ENCODE measurements around the gene BMAL1. TPM values are rescaled to one million over a fixed set of nuclear protein-coding genes. Genes with fewer than 3 reads are reported as not detected.

The BMAL1 gene
- total RNA-seq, 4 donors from 2014 or later = 27.7 to 81.8 (median 41.0) TPM

- ATAC-seq = no peak
- Histone ChIP-seq H3K27ac (no peak overlapping the region), H3K4me3 (no peak overlapping the region), H3K27me3 (no peaks in the 10 kb centered on the region), H3K9me3 (no peaks in the 10 kb centered on the region), H3K4me1 (no peaks in the 10 kb centered on the region), H3K36me3 (no peaks in the 10 kb centered on the region)
- no peak for TF ChIP-seq CTCF (IDR thresholded peaks at IDR 0.05 in 4 of 5, conservative IDR thresholded peaks at IDR 0.05 in 1 of 5)
- no peak for TF ChIP-seq POLR2A (IDR thresholded peaks at IDR 0.05)
- in situ Hi-C loops (cut with MboI; ENCODE audit: low sequenced_read_pairs in 4 of 4) (no loop called here), intact Hi-C loops (cut with DNase I; ENCODE audit: low total_unique reads) (no loop called here)
- DNase-seq = no peak
These were observed 44.3 kb upstream of the BMAL1 start for GRCh38 chr11:13233173-13233745.

- Histone ChIP-seq H3K4me1 (no peaks in the 10 kb centered on the region), H3K27me3 (no peaks in the 10 kb centered on the region), H3K9me3 (no peaks in the 10 kb centered on the region), H3K36me3 (no peaks in the 10 kb centered on the region), H3K4me3 (no peak overlapping the region), H3K27ac (no peak overlapping the region)
- ATAC-seq = no peak
- in situ Hi-C loops (cut with MboI; ENCODE audit: low sequenced_read_pairs in 4 of 4) = no loop called here
- TF ChIP-seq CTCF (IDR thresholded peaks at IDR 0.05 in 4 of 5, conservative IDR thresholded peaks at IDR 0.05 in 1 of 5) (no peak), POLR2A (IDR thresholded peaks at IDR 0.05) (no peak)
- DNase-seq = no peak
- intact Hi-C loops (cut with DNase I; ENCODE audit: low total_unique reads) = no loop called here
These were observed 41.7 kb upstream of the BMAL1 start for GRCh38 chr11:13235895-13236294.

- Histone ChIP-seq H3K9me3 (no peaks in the 10 kb centered on the region), H3K4me3 (no peak overlapping the region), H3K27me3 (no peaks in the 10 kb centered on the region), H3K27ac (no peak overlapping the region), H3K36me3 (no peaks in the 10 kb centered on the region), H3K4me1 (no peaks in the 10 kb centered on the region)
- TF ChIP-seq CTCF (IDR thresholded peaks at IDR 0.05 in 4 of 5, conservative IDR thresholded peaks at IDR 0.05 in 1 of 5) (no peak), POLR2A (IDR thresholded peaks at IDR 0.05) (no peak)
- in situ Hi-C loops (cut with MboI; ENCODE audit: low sequenced_read_pairs in 4 of 4) (no loop called here), intact Hi-C loops (cut with DNase I; ENCODE audit: low total_unique reads) (no loop called here)
- ATAC-seq (no peak), DNase-seq (no peak)
These were observed 41.0 kb upstream of the BMAL1 start for GRCh38 chr11:13236626-13237025.

GRCh38 chr11:13237761-13238160 lies 39.8 kb upstream of the BMAL1 start:
- TF ChIP-seq CTCF (IDR thresholded peaks at IDR 0.05 in 4 of 5, conservative IDR thresholded peaks at IDR 0.05 in 1 of 5) (no peak), POLR2A (IDR thresholded peaks at IDR 0.05) (no peak)
- DNase-seq (no peak), ATAC-seq (no peak)
- in situ Hi-C loops (cut with MboI; ENCODE audit: low sequenced_read_pairs in 4 of 4) = no loop called here
- Histone ChIP-seq H3K36me3 (no peaks in the 10 kb centered on the region), H3K4me3 (no peak overlapping the region), H3K4me1 (no peaks in the 10 kb centered on the region), H3K9me3 (no peaks in the 10 kb centered on the region), H3K27ac (no peak overlapping the region), H3K27me3 (no peaks in the 10 kb centered on the region)
- intact Hi-C loops (cut with DNase I; ENCODE audit: low total_unique reads) = no loop called here

Data from gastrocnemius medialis (tissue), 4 donors.